Right lobe of liver (tissue), 6 donors: ENCODE data around the gene PTPRN2. TPM values are rescaled to one million over a fixed set of nuclear protein-coding genes. Genes with fewer than 3 reads are reported as not detected.

Experiments used
- ATAC-seq, 4 donors: fragments of 200-7000 bp; cut with Tn5 transposase; one replicate each; pipeline ENCODE4 v1.9.1; 2020; ENCODE audit warnings: mild to moderate bottlenecking in 4 of 4, moderate library complexity in 4 of 4
- DNase-seq, 3 donors: peaks; one replicate each; pipeline ENCODE4 v3.0.0-alpha.2; 2020
- H3K27ac ChIP-seq, 3 donors: fragments of 200-600 bp; one replicate each; pipeline ENCODE4 v1.8.0; 2022
- H3K27me3 ChIP-seq, 2 donors: fragments of 200-600 bp; one replicate each; pipeline ENCODE4 v1.8.0; 2022
- H3K36me3 ChIP-seq, 4 donors: fragments of 200-600 bp; sonication (generic) in 1 of 4; one replicate each; pipeline versions ENCODE4 v1.5.1 to v1.8.0; 2017 to 2022; ENCODE audit warnings: control low read depth in 1 of 4
- H3K4me1 ChIP-seq, 4 donors: fragments of 200-600 bp; sonication (generic) in 1 of 4; one replicate each; pipeline versions ENCODE4 v1.5.1 to v1.8.0; 2017 to 2022; ENCODE audit warnings: control low read depth in 1 of 4
- H3K4me3 ChIP-seq, 3 donors: fragments of 200-600 bp; one replicate each; pipeline ENCODE4 v1.8.0; 2022
- H3K9me3 ChIP-seq, 4 donors: fragments of 200-600 bp; sonication (generic) in 1 of 4; one replicate each; pipeline versions ENCODE4 v1.5.1 to v1.8.0; 2017 to 2022; ENCODE audit warnings: control low read depth in 1 of 4
- POLR2A ChIP-seq: fragments of 450-650 bp; IDR thresholded peaks from one replicate; pipeline ENCODE4 v1.6.1; 2017; ENCODE audit warnings: antibody characterized with exemption, mild to moderate bottlenecking
- WGBS: methylation state at CpG from one replicate; pipeline ENCODE4 v1.1.6; 2018; ENCODE audit warnings: low coverage, low lambda C conversion rate; ENCODE audit not compliant: insufficient coverage; ENCODE audit errors: missing lambda C conversion rate; 5-methylcytosine and 5-hydroxymethylcytosine counted together
- intact Hi-C, 2 donors: fragments of 100-400 bp; cut with DNase I; formaldehyde crosslinking; loops; one replicate each; pipeline versions ENCODE4 v1.11.2 to v1.14.1; 2022
- total RNA-seq, 6 experiments: library from RNA; depleted of rRNA in 2 of 6; stranded (reverse); fragments of >200 nt in 2 of 6; fragmentation: NEBNext Ultra II Directional in 3 of 6; extraction: Animal tissue kit (Norgen Biotek cat#: 25700) in 3 of 6; gene quantifications; one replicate each; pipeline versions ENCODE4 v1.1.0 to v1.2.4, GENCODE V29; 2016 to 2023
- TF ChIP-seq, protein P1 (sequence below), 4 donors: fragments of 200-600 bp in 3 of 4; fragments of 450-650 bp in 1 of 4; IDR thresholded peaks; one replicate each; pipeline versions ENCODE4 v1.5.1 to v1.8.0; 2016 to 2022; ENCODE audit warnings: antibody characterized with exemption in 4 of 4, mild to moderate bottlenecking in 2 of 4
- donor health status: DM: no; HTN: yes; CAD: no.
- donor health status: DM: no; HTN: no; CAD: no.
- donor health status: DM: no; HTN: no; CAD: no.
- donor health status: DM: no; HTN: yes; CAD: no.
- donor health status: DM: no; HTN: yes; CAD: no.

PTPRN2 gene
- total RNA-seq, 6 experiments from 2014 or later = 0.15 to 0.87 (median 0.67) TPM

DNA sequence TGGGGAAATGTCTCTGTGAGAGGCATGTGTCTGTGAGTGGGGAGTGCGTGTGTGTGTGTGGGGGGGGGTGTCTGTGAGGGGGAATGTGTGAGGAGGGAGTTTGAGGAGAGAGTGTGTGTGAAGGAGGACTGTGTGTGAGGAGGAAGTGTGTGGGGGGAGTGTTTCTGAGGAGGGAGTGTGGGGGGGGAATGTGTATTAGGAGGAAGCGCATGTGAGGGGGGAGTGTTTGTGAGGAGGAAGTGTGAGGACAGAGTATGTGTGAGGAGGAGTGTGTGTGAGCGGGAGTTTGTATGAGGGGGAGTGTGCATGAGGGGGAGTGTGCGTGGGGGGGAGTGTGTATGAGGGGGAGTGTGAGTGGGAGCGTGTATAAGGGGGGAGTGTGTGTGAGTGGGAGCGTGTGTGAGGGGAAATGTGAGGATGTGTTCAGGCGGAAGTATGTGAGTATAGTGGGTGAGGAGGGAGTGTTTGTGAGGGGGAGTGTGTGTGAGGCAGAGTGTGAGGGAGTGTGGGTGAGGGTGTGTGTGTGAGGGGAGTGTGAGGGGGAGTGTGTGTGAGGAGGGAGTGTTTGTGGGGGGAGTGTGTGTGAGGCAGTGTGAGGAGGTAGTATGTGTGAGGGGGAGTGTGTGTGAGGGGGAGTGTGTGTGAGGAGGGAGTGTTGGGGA is 21.8 kb upstream of the PTPRN2 start:
- TF ChIP-seq, protein P1, sequence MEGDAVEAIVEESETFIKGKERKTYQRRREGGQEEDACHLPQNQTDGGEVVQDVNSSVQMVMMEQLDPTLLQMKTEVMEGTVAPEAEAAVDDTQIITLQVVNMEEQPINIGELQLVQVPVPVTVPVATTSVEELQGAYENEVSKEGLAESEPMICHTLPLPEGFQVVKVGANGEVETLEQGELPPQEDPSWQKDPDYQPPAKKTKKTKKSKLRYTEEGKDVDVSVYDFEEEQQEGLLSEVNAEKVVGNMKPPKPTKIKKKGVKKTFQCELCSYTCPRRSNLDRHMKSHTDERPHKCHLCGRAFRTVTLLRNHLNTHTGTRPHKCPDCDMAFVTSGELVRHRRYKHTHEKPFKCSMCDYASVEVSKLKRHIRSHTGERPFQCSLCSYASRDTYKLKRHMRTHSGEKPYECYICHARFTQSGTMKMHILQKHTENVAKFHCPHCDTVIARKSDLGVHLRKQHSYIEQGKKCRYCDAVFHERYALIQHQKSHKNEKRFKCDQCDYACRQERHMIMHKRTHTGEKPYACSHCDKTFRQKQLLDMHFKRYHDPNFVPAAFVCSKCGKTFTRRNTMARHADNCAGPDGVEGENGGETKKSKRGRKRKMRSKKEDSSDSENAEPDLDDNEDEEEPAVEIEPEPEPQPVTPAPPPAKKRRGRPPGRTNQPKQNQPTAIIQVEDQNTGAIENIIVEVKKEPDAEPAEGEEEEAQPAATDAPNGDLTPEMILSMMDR (IDR thresholded peaks at IDR 0.05) = no peak
- TF ChIP-seq POLR2A = no peak

DNA sequence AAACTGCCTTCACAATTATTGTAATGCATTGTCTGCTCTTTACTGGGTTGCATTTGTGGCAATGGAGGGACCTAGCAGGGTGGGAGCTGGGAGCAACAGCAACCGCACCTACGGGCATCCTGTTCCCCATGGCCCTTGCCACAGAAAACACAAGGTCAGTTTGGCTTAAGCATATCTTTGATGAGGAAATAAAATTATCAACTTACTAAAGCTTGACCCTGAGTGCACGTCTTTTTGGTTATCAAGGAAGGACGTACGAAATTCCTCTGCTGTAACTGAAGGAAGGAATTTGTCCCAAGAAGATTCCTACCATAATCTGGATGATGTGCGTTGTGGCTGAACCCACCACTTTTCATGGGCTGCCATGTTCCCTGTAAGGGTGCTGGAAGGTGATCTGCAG is 19.9 kb upstream of the PTPRN2 start:
- DNase-seq = no peak
- H3K27me3 ChIP-seq = no peaks in the 10 kb centered on the region
- H3K4me3 ChIP-seq = no peak overlapping the region
- TF ChIP-seq, protein P1 (IDR thresholded peaks at IDR 0.05) = no peak
- no peak for TF ChIP-seq POLR2A
- no peak overlapping the region for H3K27ac ChIP-seq
- intact Hi-C loops = no loop called here
- H3K4me1 ChIP-seq = no peaks in the 10 kb centered on the region
- H3K36me3 ChIP-seq = no peaks in the 10 kb centered on the region
- ATAC-seq = peak in 1 of 4 donors; percentile 48
- 78% methylated on average over 6 of the region's 6 CpGs for WGBS
- H3K9me3 ChIP-seq = no peaks in the 10 kb centered on the region

More for the DNA sequence above, 21.8 kb upstream of the PTPRN2 start:
- no peaks in the 10 kb centered on the region for H3K27me3 ChIP-seq
- no peaks in the 10 kb centered on the region for H3K4me1 ChIP-seq
- no peak overlapping the region for H3K27ac ChIP-seq
- ATAC-seq = peak in 1 of 4 donors; percentile 15
- DNase-seq = no peak
- no peaks in the 10 kb centered on the region for H3K9me3 ChIP-seq
- no peak overlapping the region for H3K4me3 ChIP-seq
- intact Hi-C loops = no loop called here
- WGBS = 78% methylated on average over 7 of the region's 7 CpGs
- no peaks in the 10 kb centered on the region for H3K36me3 ChIP-seq

DNA sequence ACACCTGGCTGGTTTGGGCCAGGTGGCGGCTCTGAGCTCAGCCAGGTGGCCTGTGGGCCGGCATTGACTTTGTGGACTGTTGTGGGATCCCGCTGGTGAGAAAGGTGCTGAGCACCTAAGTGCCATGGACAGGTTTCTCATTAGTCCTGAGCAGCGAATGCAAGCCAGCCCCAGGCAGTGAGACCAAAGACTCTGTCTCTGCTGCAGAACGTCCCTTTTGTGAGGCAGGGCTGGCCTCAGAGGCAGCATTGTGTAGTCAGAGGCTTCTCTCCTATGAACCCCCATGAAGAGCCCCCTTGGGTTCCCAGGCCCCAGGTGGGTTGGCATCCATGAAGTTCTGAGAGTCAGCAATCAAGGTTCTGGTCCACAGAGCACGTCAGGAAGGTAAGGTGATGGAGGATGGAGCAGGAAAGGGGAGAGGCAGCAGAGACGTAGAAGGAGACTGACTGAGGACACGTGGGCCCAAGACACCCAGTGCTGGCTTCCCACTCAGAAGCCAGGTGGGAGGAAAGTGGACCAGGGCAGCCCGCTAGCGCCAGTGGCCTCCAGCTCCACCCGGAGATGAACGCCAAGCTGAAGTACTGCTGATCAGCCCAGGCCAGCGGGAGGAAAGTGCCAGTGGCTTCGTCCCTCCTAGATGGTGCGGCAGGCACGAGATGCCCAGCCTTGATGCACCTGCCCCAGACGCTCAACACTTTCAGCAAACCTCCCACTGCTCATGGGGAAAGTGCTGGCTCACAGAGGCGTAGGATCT is 19.2 kb upstream of the PTPRN2 start:
- Histone ChIP-seq H3K36me3 (no peaks in the 10 kb centered on the region), H3K9me3 (no peaks in the 10 kb centered on the region), H3K27ac (no peak overlapping the region), H3K4me1 (no peaks in the 10 kb centered on the region), H3K27me3 (no peaks in the 10 kb centered on the region), H3K4me3 (no peak overlapping the region)
- 96% methylated on average over 3 of the region's 18 CpGs for WGBS
- TF ChIP-seq POLR2A = no peak
- TF ChIP-seq, protein P1 (IDR thresholded peaks at IDR 0.05) = no peak
- DNase-seq (no peak), ATAC-seq (no peak)
- intact Hi-C loops = no loop called here

DNA sequence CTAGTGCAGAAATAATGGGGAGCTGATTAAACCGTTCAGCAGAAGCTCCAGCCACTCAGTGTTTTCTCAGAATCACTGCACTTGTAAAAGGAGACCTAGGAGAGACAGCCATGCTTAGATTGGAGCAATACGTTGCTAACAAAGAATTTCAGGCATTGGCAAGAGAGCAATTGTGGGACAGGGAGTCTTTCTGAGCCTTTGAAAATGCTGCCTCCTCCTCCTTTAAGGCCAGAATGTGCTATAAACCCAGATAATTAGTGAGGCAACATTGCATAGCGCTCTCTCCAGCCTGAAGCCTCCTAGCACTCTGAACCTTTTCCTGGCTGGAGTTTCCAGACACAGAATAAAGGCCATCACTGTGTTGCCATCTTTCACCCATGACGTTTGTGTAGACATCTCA is 18.5 kb upstream of the PTPRN2 start:
- TF ChIP-seq, protein P1 (IDR thresholded peaks at IDR 0.05) = no peak
- TF ChIP-seq POLR2A = no peak
- Histone ChIP-seq H3K9me3 (no peaks in the 10 kb centered on the region), H3K36me3 (no peaks in the 10 kb centered on the region), H3K27me3 (no peaks in the 10 kb centered on the region), H3K4me1 (no peaks in the 10 kb centered on the region), H3K27ac (no peak overlapping the region), H3K4me3 (no peak overlapping the region)
- 75% methylated on average over 3 of the region's 4 CpGs for WGBS
- ATAC-seq (no peak), DNase-seq (no peak)
- intact Hi-C loops = no loop called here
